ENCODE results near the gene DNMT3B. TPM values are rescaled to one million over a fixed set of nuclear protein-coding genes. Genes with fewer than 3 reads are reported as not detected.

The DNMT3B gene
- total RNA-seq, 4 donors from 2014 or later: 0.22 to 2.1 (median 0.85) TPM; not detected in 1

DNA sequence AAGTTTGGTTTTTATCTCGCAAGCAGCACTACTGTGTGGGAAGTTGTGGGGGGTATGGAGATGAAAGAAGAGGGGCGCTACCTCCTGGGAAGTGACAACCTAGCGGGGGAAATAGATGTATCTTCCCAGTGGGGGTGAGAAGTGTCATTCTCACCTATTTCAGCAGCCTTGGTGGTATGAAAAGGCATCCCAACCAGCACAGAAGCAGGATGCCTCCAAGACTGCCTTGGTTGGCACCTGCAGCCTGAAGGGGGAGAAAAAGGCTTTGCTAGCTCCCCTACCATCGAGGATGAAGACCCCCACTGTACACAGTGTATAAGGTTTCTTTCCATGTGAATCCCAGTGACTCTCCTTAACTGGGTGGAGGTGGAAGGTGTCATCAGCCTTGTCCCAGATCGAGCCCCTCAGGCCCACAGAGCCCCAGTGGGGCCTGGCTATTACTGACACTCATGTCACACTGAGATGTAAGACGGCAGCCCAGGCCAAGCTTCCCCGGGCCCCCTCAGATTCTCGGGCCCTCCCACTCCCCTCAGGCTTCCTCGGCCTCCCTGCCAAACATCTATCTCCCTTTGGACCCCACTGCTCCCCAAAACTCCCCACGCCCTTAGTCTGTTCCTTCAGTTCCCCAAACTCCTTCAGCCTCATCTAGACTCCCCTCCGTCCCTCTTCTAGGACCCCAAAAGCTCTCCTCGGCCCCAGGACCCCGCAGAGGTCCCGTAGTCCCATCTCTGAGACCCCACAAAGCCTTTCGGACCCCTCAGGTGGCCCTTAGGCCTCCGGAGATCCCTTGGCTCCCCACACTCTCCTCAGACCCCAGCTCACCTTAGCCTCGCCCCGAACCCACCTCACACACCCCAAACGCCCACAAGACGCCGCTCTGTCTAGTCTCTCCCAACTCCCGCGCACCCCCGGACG is 19.6 kb upstream of the DNMT3B start:
- TF ChIP-seq, protein P1, sequence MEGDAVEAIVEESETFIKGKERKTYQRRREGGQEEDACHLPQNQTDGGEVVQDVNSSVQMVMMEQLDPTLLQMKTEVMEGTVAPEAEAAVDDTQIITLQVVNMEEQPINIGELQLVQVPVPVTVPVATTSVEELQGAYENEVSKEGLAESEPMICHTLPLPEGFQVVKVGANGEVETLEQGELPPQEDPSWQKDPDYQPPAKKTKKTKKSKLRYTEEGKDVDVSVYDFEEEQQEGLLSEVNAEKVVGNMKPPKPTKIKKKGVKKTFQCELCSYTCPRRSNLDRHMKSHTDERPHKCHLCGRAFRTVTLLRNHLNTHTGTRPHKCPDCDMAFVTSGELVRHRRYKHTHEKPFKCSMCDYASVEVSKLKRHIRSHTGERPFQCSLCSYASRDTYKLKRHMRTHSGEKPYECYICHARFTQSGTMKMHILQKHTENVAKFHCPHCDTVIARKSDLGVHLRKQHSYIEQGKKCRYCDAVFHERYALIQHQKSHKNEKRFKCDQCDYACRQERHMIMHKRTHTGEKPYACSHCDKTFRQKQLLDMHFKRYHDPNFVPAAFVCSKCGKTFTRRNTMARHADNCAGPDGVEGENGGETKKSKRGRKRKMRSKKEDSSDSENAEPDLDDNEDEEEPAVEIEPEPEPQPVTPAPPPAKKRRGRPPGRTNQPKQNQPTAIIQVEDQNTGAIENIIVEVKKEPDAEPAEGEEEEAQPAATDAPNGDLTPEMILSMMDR (IDR thresholded peaks at IDR 0.05; ENCODE audit: low read depth): no peak

- TF ChIP-seq, protein P1 (IDR thresholded peaks at IDR 0.05; ENCODE audit: low read depth): no peak
Measured at GRCh38 chr20:32743237-32744112, 18.7 kb upstream of the DNMT3B start, which contains the start of gene COMMD7. Gene COMMD7, minus strand, starts transcription at chr20:32743467. Its CDS starts 76 bp downstream, at chr20:32743391.

DNA sequence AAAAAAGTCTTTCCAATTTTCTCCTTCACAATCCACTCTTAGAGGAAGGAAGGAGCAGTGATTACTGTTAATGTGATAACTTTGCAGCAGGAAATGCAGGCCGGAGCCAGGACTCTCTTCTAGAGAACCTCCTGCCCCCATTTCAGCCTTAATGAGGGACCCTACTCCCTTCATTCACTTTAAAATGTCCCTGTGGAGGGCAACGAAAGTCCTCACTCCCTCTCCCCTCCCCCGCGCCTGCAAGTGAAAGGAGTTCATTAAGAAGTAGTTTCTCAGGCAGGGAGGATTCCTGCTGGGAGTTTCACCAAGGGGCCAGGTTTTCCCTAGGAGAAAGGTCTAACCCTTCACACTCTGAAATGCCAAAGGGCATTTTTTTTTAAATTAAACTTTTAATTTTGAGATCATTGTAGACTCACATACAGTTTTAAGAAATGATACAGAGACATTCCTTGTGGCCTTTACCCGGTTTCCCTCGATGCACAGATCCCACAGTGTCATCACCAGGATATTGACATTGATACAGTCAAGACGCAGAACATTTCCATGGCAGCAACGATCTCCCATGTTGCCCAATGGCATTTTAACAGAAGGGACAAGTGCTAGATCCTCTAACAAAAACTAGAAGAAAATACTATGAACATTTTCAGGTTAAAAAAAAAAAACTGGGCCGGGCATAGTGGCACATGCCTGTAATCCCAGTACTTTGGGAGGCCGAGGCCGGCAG is 12.1 kb upstream of the DNMT3B start:
- TF ChIP-seq, protein P1 (IDR thresholded peaks at IDR 0.05; ENCODE audit: low read depth): no peak

DNA sequence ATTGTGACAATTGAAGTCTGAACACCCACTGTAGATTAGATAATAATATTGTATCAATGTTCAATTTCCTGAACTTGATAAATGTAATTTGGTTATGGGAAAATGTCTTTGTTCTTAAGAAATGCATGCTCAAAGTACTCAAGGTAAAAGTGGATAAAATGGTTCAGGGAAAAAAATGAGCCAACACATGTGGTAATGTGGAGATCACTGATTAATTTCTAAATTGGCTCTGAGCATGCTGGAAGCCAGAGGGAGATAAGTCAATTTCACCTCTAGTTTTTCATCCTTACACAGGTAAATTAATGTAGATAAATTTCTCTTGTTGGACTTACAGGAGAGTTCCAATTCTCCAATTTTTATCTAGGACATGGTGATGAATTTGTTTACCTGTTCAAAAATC is 10.9 kb upstream of the DNMT3B start:
- TF ChIP-seq, protein P1 (IDR thresholded peaks at IDR 0.05; ENCODE audit: low read depth): no peak

DNA sequence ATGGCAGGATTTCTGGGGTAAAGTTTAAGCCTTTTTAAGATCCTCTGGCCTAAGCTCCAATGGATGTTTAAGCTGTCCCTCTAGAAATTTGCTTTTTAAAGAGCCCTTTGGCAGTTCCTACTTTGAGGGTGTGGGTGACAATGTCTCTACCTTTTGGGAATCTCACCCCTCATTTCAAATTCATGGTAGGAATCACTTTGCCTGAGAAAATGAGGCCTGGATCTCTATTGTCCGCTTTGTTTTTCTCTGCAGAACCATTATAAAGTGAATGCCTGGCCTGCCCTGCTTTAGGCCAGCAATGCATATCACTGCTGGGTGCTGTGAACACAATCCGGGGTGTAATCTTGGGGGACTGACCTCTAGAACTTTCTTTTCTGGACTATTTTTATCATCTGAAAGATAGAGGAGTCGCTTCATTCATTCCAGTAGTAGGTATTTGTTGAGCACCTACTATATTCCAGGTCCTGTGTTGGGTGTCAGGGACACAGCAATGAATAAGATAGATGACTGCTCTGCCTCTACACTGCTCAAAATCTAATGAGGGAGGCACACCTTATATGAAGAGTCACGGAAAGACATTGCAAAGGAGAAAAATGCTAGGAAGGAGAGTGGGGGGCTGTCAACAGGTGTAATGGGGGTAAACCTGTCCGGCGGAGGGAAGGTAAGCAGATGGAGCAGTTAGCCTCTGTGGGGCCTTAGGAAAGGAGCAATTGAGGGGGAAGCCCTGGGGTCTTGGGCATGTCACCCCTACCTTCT is 10.3 kb upstream of the DNMT3B start:
- TF ChIP-seq, protein P1 (IDR thresholded peaks at IDR 0.05; ENCODE audit: low read depth): no peak

DNA sequence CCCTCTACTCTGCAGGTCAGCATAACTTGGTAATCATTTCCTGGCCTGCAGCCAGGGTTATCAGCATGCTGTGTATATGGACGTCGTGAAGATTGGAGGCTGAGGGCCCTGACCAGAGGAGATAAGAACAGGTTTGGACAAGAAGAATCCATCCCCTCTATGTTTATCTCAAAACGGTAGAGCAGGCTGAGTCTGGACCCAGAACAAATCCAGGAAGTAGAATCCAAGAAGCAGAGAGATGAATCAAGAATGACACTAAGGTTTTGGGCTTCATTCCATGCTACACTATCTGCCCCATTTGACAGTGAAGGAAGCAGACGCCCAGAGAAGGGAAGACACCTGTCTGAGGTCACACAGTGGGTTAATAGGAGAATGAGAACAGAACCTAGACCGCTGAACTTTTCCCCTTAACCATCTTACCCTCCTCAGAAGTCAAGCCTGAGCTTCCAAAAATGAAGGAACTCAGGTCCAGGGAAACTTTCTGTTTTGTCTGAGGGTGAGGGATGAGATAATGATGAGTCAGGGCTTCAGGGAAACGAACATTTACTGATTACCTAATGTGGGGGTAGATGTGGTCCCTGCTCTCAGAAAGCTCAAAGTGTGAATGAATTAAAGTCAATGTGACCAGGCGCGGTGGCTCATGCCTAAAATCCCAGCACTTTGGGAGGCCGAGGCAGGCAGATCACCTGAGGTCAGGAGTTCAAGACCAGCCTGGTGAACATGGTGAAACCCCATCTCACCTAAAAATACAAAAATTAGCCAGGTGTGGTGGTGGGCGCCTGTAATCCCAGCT is 9.5 kb upstream of the DNMT3B start:
- TF ChIP-seq, protein P1 (IDR thresholded peaks at IDR 0.05; ENCODE audit: low read depth): no peak
